Lung microvascular endothelial cell (primary cell): ENCODE measurements around the gene LOXL3. TPM values are rescaled to one million over a fixed set of nuclear protein-coding genes. Genes with fewer than 3 reads are reported as not detected.
A peak's percentile ranks its signal among the peaks of the same experiment; 100 is the strongest.

Source experiments
- DNase-seq, 2 donors: peaks; one replicate each; pipeline versions ENCODE4 v3.0.0 to v3.0.0-alpha.2; 2010; ENCODE audit warnings: low read depth in 2 of 2
- total RNA-seq: library from RNA; depleted of rRNA; stranded (reverse); fragments of >200 nt; gene quantifications from 2 replicates; pipeline ENCODE4 v1.2.1, GENCODE V29; 2014

LOXL3 gene
- total RNA-seq, 1 donor from 2014 or later = 1.2 TPM

GRCh38 chr2:74528600-74529356 is 25.0 kb downstream of the LOXL3 start:
- no peak for DNase-seq

DNA sequence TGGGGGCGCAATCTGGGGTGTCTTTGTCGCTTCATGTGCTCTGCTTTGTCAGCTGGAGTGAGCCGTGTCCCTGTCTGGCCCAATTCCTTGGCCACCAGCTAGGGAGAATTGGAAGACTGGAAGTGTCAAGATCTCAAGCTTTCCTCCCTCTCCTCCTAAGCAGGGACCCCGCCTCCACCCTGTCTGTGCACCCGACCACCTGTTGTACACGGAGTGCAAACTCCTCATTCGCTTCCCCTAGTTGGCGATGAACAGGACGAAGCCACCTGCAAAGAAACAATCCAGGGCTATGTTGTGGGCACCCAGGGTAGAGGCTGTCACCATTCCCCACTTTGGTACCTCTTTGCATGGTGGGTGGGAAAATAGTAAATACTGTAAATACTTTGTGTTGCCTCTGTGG is 26.0 kb downstream of the LOXL3 start:
- DNase-seq = no peak

GRCh38 chr2:74526649-74527230 is 27.0 kb downstream of the LOXL3 start:
- DNase-seq = no peak

GRCh38 chr2:74525717-74526648 is 27.8 kb downstream of the LOXL3 start, which contains the start of gene DQX1:
TSS of gene DQX1 (minus strand) at chr2:74526231. CDS start at chr2:74525729, 502 bp downstream.
- peak in 1 of 2 donors; percentile 43 for DNase-seq

DNA sequence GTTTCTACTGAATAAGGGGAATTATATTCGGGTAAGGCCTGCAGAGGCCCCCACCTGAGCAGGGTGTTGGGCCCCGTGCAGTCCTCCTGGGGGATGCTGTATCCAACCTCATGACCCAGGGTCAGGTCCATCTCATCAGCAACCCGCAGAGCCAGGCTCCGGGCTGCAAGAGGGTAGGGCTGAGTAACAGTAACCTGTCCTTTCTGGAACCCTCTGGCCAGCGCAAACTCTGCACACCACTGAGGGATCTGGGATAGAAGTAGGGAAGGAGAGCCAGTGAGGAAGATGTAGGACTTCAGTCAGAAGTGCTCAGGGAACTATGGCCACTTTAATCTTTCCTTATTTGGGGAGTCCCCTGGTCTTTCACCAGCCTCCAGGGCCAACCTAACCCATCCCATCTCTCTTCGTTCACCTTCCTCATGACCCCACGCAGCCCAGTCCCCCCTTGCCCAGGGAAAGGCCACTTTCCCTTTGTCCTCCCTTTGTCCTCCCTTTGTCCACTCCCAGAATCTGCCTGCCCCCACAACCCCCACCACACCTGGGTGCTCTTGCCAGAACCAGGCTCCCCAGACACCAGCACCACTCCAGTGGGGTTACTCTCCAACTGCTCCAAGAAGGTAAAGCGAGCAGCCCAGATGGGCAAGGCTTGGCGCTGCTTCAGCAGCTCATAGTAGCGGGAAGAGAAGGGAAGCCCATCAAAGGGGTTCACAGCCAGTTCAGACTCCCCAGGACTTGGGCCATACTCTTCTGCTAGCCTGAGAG is 28.6 kb downstream of the LOXL3 start:
- no peak for DNase-seq

DNA sequence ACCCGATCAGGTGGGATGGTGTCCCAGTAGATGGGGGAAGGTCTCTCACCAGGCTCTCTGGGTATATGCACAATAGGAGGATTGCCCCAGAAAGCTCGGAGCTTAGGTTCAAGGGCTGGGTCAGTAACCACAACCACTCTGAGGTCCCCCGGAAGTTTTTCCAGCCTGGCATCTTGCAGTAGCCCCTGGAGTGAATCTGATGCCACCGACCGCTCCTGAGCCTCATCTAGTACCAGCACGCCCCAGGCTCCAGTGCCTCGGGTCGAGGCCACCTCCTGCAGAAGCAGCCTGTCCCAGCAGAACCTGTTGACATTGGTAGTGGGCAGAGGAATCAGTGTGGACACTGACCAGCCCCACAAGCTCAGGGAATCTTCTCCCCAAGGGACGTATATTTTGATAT is 29.7 kb downstream of the LOXL3 start:
- no peak for DNase-seq

DNA sequence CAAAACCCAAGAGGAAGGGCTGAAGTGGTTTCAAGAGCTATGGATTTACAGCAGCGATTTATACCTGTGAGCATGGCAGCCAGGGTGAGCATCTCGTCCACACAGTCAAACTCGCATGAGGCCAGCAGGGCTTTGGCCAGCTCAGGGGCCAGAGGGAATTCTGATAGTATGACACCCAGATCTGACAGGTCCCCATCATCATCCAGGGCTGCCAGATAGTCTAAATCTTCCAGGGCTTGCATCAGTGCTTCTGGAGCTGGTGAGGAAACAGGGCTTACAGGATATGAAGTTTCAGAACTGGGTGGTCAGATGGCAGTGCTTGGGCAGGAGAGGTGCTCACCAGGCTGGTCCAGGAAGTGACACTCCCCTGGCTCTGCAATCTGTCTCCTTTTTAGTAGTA is 31.2 kb downstream of the LOXL3 start:
- no peak for DNase-seq

GRCh38 chr2:74516650-74517049 is 37.1 kb downstream of the LOXL3 start:
- DNase-seq = no peak

- DNase-seq = peak; percentile 53 to 76
These were observed 37.6 kb downstream of the LOXL3 start for GRCh38 chr2:74515981-74516633.

GRCh38 chr2:74515271-74515980 is 38.3 kb downstream of the LOXL3 start:
- no peak for DNase-seq

- DNase-seq = no peak
These were observed 39.1 kb downstream of the LOXL3 start, which contains the start of gene TLX2 for GRCh38 chr2:74514368-74515270. TSS of gene TLX2 (plus strand) at chr2:74514450. CDS start at chr2:74514807, 357 bp downstream.

- no peak for DNase-seq
These were observed 40.0 kb downstream of the LOXL3 start for GRCh38 chr2:74513605-74514367.

DNA sequence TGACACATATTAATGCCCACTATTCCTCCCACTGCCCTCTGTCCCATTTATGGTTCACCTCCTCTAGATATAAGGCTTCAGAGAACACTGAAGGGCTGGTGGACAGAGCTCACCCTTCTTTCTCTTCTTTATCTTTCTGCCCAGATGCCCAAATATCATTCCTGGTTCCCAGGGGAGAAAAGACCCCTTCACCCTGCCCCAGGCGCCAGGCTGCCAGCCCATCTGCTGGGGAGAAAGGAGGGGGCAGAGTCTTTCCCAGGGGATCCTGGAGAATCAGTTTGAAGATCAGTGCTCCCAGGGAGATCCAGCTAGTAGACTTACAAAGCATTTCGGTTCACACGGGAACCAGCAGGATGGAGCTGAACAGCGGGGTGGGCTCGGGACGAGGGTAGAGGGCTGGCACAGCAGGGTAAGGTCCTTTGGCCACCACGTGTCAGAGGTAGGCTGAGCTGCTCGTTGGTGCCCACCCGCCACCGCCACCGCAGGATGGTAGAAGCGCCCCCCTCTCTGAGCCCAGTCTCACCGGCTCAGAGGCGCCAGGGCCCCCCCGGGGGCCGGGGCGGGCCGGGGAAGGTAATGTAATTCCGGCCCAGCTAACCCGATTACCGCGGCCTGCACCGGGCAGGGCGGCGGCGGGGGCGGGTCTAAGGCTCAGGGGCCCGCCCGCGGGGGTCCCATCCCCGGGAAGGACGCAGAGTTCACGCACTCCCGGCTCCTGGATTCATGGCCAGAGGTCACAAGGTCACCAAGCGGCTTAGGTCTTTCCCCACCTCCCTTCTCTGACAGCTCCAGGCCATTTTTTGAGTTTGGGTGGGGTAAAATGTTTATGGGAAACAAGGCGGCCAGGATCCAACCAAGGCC is 40.8 kb downstream of the LOXL3 start:
- DNase-seq = no peak

DNA sequence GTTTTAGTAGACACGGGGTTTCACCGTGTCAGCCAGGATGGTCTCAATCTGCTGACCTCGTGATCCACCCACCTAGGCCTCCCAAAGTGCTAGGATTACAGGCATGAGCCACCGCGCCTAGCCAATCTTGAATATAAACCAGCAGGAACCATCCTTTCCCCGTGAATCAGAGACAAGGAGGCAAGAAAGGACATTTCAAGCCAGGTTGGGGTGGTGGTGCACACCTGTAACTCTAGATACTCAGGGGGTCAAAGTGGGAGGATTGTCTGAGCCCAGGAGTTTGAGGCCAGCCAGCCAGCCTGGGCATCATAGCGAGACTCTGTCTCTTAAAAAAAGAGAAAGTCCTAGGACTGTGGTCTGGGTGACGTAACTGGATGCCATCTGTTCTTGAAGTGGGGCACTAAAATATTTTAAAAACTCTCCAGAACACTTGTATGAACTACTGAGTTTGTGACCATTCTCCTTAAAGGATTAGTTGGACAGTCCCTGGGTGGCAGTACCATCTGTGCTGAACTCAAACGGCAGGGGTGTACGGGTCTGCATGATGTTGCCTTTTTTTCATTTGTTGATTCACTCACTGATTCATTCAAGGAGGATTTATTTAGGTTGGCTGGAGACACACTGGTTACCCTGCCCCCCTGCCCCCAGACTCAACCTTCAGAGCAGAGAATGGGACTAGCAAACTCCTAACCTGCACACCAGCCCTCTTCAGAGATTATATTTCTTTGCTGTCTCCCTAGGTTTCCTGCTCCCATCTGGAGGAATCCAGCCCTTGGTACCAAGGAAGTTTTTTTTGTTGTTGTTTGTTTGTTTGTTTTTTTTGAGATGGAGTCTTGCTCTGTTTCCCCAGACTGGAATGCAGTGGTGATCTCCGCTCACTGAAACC is 42.4 kb downstream of the LOXL3 start:
- no peak for DNase-seq

DNA sequence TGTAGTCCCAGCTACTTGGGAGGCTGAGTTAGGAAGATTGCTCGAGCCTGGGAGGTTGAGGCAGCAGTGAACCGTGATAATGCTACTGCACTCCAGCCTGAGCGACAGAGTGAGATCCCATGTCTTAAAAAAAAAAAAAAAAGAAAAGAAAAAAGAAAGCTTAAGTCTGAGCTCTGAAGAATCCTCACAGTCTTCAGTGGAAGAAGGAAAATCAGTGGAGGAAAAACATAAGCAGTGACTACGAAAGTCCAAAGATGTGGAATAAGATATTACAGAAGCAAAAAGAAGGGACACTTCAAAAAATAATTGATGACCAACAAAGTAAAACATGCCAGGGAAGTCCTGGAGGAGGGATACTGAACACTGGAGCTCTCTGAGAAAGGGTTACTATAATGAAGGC is 43.5 kb downstream of the LOXL3 start:
- no peak for DNase-seq

GRCh38 chr2:74507926-74508520 is 45.7 kb downstream of the LOXL3 start:
- DNase-seq = peak in 1 of 2 donors; percentile 24
